Measurements from ENCODE around the gene FAT1.

Gene FAT1

DNA sequence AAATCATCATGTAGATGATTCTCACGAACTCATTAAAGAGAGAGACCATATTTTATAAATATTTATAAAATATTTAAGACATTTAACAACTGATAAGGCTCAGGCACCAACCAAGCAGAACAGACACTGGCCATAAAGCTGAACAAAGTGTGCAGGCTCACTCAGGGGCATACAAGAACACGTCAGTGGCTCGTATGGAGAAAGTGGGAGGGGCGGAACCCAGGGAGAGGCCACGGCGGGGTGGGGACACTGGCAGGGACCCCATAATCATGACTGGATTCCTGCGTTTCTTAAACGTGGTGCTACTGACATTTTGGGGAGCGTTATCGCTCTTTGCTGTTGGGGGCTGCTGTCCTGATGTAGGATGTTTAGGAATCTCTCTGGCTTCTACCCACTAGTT, 31.3 kb upstream of the FAT1 start:
- no peak for TF ChIP-seq NFIC (IDR thresholded peaks at IDR 0.05)
- no peak for TF ChIP-seq CREB1 (IDR thresholded peaks at IDR 0.05; ENCODE audit: low read depth)
- TF ChIP-seq CEBPB (IDR thresholded peaks at IDR 0.05): no peak
- TF ChIP-seq FOXM1 (IDR thresholded peaks at IDR 0.05; ENCODE audit: borderline replicate concordance, low read depth): no peak
- TF ChIP-seq, protein P1, sequence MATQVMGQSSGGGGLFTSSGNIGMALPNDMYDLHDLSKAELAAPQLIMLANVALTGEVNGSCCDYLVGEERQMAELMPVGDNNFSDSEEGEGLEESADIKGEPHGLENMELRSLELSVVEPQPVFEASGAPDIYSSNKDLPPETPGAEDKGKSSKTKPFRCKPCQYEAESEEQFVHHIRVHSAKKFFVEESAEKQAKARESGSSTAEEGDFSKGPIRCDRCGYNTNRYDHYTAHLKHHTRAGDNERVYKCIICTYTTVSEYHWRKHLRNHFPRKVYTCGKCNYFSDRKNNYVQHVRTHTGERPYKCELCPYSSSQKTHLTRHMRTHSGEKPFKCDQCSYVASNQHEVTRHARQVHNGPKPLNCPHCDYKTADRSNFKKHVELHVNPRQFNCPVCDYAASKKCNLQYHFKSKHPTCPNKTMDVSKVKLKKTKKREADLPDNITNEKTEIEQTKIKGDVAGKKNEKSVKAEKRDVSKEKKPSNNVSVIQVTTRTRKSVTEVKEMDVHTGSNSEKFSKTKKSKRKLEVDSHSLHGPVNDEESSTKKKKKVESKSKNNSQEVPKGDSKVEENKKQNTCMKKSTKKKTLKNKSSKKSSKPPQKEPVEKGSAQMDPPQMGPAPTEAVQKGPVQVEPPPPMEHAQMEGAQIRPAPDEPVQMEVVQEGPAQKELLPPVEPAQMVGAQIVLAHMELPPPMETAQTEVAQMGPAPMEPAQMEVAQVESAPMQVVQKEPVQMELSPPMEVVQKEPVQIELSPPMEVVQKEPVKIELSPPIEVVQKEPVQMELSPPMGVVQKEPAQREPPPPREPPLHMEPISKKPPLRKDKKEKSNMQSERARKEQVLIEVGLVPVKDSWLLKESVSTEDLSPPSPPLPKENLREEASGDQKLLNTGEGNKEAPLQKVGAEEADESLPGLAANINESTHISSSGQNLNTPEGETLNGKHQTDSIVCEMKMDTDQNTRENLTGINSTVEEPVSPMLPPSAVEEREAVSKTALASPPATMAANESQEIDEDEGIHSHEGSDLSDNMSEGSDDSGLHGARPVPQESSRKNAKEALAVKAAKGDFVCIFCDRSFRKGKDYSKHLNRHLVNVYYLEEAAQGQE (IDR thresholded peaks at IDR 0.05; ENCODE audit: low read depth): no peak
- TF ChIP-seq RAD21 (IDR thresholded peaks at IDR 0.05; ENCODE audit: low read depth): no peak
- no peak for TF ChIP-seq TAF1 (IDR thresholded peaks at IDR 0.05; ENCODE audit: low read depth)
- TF ChIP-seq TCF12 (IDR thresholded peaks at IDR 0.05; ENCODE audit: low read depth): no peak
- no peak for TF ChIP-seq ZBTB7A (IDR thresholded peaks at IDR 0.05; ENCODE audit: low read depth)
- TF ChIP-seq, protein P2, sequence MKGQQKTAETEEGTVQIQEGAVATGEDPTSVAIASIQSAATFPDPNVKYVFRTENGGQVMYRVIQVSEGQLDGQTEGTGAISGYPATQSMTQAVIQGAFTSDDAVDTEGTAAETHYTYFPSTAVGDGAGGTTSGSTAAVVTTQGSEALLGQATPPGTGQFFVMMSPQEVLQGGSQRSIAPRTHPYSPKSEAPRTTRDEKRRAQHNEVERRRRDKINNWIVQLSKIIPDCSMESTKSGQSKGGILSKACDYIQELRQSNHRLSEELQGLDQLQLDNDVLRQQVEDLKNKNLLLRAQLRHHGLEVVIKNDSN (IDR thresholded peaks at IDR 0.05): no peak
- TF ChIP-seq EGR1 (IDR thresholded peaks at IDR 0.05): no peak
- TF ChIP-seq TEAD4 (IDR thresholded peaks at IDR 0.05): no peak
- TF ChIP-seq YY1 (IDR thresholded peaks at IDR 0.05; ENCODE audit: low read depth): no peak
- no peak for TF ChIP-seq EP300 (IDR thresholded peaks at IDR 0.05; ENCODE audit: borderline replicate concordance)

DNA sequence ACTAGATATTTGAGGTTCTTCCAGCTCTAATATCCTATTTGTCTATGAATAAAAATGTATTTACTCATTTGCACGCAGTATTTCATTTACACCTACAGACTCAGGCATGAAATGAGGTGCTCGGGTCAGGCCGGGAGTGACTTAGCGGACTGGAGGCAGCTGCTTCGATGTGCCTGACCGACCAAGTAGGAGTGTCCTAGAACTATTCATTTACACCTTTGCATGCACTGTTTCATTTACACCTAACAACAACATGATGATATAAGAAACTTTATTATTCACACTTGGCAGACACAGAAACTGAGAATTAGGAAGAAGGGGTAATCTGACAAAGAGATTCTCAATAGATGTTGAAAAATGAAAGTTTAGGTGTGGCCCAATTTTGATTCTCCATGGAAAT, 28.7 kb upstream of the FAT1 start:
- no peak for TF ChIP-seq ZBTB7A (IDR thresholded peaks at IDR 0.05; ENCODE audit: low read depth)
- no peak for TF ChIP-seq TCF12 (IDR thresholded peaks at IDR 0.05; ENCODE audit: low read depth)
- TF ChIP-seq EGR1 (IDR thresholded peaks at IDR 0.05): no peak
- no peak for TF ChIP-seq FOXM1 (IDR thresholded peaks at IDR 0.05; ENCODE audit: borderline replicate concordance, low read depth)
- TF ChIP-seq, protein P3, sequence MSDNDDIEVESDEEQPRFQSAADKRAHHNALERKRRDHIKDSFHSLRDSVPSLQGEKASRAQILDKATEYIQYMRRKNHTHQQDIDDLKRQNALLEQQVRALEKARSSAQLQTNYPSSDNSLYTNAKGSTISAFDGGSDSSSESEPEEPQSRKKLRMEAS (IDR thresholded peaks at IDR 0.05): no peak
- no peak for TF ChIP-seq YY1 (IDR thresholded peaks at IDR 0.05; ENCODE audit: low read depth)
- TF ChIP-seq TEAD4 (IDR thresholded peaks at IDR 0.05): no peak
- TF ChIP-seq, protein P1 (IDR thresholded peaks at IDR 0.05; ENCODE audit: low read depth): no peak
- TF ChIP-seq EP300 (IDR thresholded peaks at IDR 0.05; ENCODE audit: borderline replicate concordance): no peak
- TF ChIP-seq NFIC (IDR thresholded peaks at IDR 0.05): no peak
- no peak for TF ChIP-seq CEBPB (IDR thresholded peaks at IDR 0.05)
- TF ChIP-seq, protein P2 (IDR thresholded peaks at IDR 0.05): no peak
- no peak for TF ChIP-seq RAD21 (IDR thresholded peaks at IDR 0.05; ENCODE audit: low read depth)
- TF ChIP-seq TAF1 (IDR thresholded peaks at IDR 0.05; ENCODE audit: low read depth): no peak
- TF ChIP-seq CREB1 (IDR thresholded peaks at IDR 0.05; ENCODE audit: low read depth): no peak

DNA sequence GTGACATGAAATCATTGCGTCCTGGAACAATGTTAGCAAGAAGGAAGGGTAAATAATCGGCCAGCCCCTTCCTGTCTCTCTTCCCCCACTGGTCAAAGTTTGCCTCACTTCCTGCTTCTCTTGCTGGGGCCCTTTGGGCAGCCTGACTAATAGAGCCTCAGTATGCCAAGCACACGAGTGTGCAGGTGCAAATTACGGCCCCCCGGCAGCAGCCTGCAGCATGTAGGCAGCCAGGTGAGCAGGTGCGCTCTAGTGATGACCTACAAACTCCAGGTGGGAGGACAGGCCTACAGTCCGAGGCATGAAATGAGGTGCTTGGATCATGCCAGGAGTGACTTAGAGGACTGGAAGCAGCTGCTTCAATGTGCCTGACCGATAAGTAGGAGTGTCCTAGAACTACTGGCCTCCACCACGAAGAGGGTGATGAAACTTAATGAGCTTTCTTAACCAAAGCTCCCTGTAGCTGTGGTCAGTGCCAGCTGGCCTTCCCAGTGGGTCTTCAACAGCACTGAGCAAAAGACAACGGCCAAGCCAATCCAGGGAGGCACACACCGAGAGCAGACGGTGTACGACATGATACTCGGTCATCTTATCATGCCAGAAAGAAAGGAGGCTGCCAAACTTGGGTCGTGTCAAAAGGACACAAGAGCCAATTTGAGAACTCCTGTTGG, 26.1 kb upstream of the FAT1 start:
- TF ChIP-seq NFIC (IDR thresholded peaks at IDR 0.05): no peak
- TF ChIP-seq CEBPB (IDR thresholded peaks at IDR 0.05): no peak
- no peak for TF ChIP-seq TAF1 (IDR thresholded peaks at IDR 0.05; ENCODE audit: low read depth)
- TF ChIP-seq YY1 (IDR thresholded peaks at IDR 0.05; ENCODE audit: low read depth): no peak
- TF ChIP-seq RAD21 (IDR thresholded peaks at IDR 0.05; ENCODE audit: low read depth): no peak
- no peak for TF ChIP-seq EP300 (IDR thresholded peaks at IDR 0.05; ENCODE audit: borderline replicate concordance)
- TF ChIP-seq, protein P3 (IDR thresholded peaks at IDR 0.05): no peak

DNA sequence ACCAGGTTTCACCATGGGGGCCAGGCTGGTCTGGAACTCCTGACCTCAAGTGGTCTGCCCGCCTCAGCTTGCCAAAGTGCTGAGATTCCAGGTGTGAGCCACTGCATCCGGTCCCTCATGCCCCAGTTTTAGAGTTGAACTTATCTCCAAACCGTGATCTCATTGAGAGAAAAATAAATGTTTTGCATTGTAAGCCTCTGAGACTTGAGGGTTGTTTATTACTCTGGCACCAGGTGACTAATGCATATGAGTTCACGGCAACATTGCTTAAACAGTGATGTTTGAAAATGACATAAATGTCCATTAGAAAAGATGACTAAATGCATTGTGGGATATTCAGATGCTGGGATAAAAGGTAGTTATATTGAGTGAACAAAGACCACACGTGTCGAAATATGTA, 22.9 kb upstream of the FAT1 start:
- TF ChIP-seq TCF12 (IDR thresholded peaks at IDR 0.05; ENCODE audit: low read depth) (no peak), EP300 (IDR thresholded peaks at IDR 0.05; ENCODE audit: borderline replicate concordance) (no peak), ZBTB7A (IDR thresholded peaks at IDR 0.05; ENCODE audit: low read depth) (no peak), FOXM1 (IDR thresholded peaks at IDR 0.05; ENCODE audit: borderline replicate concordance, low read depth) (no peak), CEBPB (IDR thresholded peaks at IDR 0.05) (no peak), YY1 (IDR thresholded peaks at IDR 0.05; ENCODE audit: low read depth) (no peak)

DNA sequence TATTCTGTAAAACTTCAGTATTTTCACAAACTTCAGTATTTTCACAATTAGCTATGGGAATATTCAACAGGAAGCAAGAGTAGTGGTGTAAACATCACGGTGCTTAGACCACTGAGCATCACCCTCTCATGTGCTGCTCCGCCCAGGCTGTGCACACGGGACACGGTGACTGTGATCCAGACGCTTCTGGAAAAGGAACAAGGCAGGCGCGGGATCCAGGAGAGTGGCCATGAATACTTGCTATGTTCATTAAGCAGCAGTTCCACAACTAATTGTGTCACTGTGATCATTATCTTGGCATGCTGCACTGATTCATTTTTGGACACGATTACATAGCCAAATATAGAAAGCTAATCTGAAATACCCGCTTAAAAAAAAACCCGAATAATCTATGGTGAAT, 19.6 kb upstream of the FAT1 start:
- TF ChIP-seq EGR1 (IDR thresholded peaks at IDR 0.05): no peak
- TF ChIP-seq, protein P3 (IDR thresholded peaks at IDR 0.05): no peak
- TF ChIP-seq EP300 (IDR thresholded peaks at IDR 0.05; ENCODE audit: borderline replicate concordance): no peak
- TF ChIP-seq, protein P1 (IDR thresholded peaks at IDR 0.05; ENCODE audit: low read depth): no peak
- TF ChIP-seq YY1 (IDR thresholded peaks at IDR 0.05; ENCODE audit: low read depth): no peak
- TF ChIP-seq NFIC (IDR thresholded peaks at IDR 0.05): no peak
- TF ChIP-seq CEBPB (IDR thresholded peaks at IDR 0.05): no peak
- no peak for TF ChIP-seq CREB1 (IDR thresholded peaks at IDR 0.05; ENCODE audit: low read depth)
- TF ChIP-seq RAD21 (IDR thresholded peaks at IDR 0.05; ENCODE audit: low read depth): no peak
- no peak for TF ChIP-seq TEAD4 (IDR thresholded peaks at IDR 0.05)
- TF ChIP-seq ZBTB7A (IDR thresholded peaks at IDR 0.05; ENCODE audit: low read depth): no peak
- no peak for TF ChIP-seq TAF1 (IDR thresholded peaks at IDR 0.05; ENCODE audit: low read depth)
- TF ChIP-seq TCF12 (IDR thresholded peaks at IDR 0.05; ENCODE audit: low read depth): no peak
